B cell (primary cell): ENCODE results near the gene PTPRN2. TPM values are rescaled to one million over a fixed set of nuclear protein-coding genes. Genes with fewer than 3 reads are reported as not detected.

ENCODE experiments used
- ATAC-seq: fragments of 200-7000 bp; cut with Tn5 transposase; one replicate; pipeline ENCODE4 v1.10.0; 2021; ENCODE audit warnings: low read depth, mild to moderate bottlenecking, moderate number of reproducible peaks, moderate library complexity
- CTCF ChIA-PET: fragments of 350-600 bp; sonication (Branson Sonifier 250); formaldehyde crosslinking; loops from one replicate; lab custom pipeline; 2021; ENCODE audit warnings: antibody characterized with exemption, inconsistent platforms; lab: Charles Lee
- POLR2A ChIA-PET: fragments of 350-600 bp; sonication (Branson Sonifier 250); formaldehyde crosslinking; loops from one replicate; lab custom pipeline; 2021; ENCODE audit warnings: antibody characterized with exemption; lab: Charles Lee
- DNase-seq: peaks from one replicate; pipeline ENCODE4 v3.0.0; 2013
- H2AFZ ChIP-seq: 2 replicates; pipeline ENCODE4 v1.6.1; 2012; ENCODE audit warnings: mild to moderate bottlenecking, low read depth, low read length; ENCODE audit not compliant: insufficient read depth, poor library complexity, severe bottlenecking
- H3K27ac ChIP-seq, 2 donors: 1 replicate in 1 of 2; 2 replicates in 1 of 2; pipeline ENCODE4 v1.5.1; 2012 to 2013; ENCODE audit warnings: low read length in 2 of 2, mild to moderate bottlenecking in 2 of 2, moderate library complexity in 1 of 2
- H3K27me3 ChIP-seq, 4 experiments: fragments of 200-600 bp in 1 of 4; sonication (generic) in 1 of 4; replicated peaks in 1 of 4; 1 replicate in 2 of 4; 2 replicates in 2 of 4; pipeline versions ENCODE4 v1.6.1 to v1.7.0; 2013 to 2016; ENCODE audit warnings: low read length in 3 of 4, mild to moderate bottlenecking in 2 of 4, mixed read lengths in 1 of 4, moderate library complexity in 1 of 4; ENCODE audit not compliant: insufficient read depth in 4 of 4, control insufficient read depth in 3 of 4; ENCODE audit errors: control extremely low read depth in 1 of 4
- H3K36me3 ChIP-seq, 2 experiments: replicated peaks in 1 of 2; 1 replicate in 1 of 2; 2 replicates in 1 of 2; pipeline versions ENCODE4 v1.6.1 to v1.7.1; 2013; ENCODE audit warnings: low read length in 1 of 2; ENCODE audit not compliant: insufficient read depth in 2 of 2, control insufficient read depth in 1 of 2; ENCODE audit errors: control extremely low read depth in 1 of 2, extremely low read depth in 1 of 2
- H3K4me1 ChIP-seq, 2 donors: fragments of 200-600 bp in 1 of 2; sonication (generic) in 1 of 2; 1 replicate in 1 of 2; 2 replicates in 1 of 2; pipeline versions ENCODE4 v1.5.1 to v1.6.1; 2013 to 2017; ENCODE audit warnings: low read length in 2 of 2; ENCODE audit not compliant: control insufficient read depth in 2 of 2, insufficient read depth in 2 of 2
- H3K4me2 ChIP-seq: replicated peaks from 2 replicates; pipeline ENCODE3; 2012; ENCODE audit warnings: mild to moderate bottlenecking, low read depth, low read length; ENCODE audit not compliant: poor library complexity, severe bottlenecking
- H3K4me3 ChIP-seq, 5 experiments: fragments of 200-600 bp in 1 of 5; sonication (generic) in 1 of 5; 1 replicate in 3 of 5; 2 replicates in 2 of 5; pipeline versions ENCODE4 v1.5.1 to v1.7.0; 2011 to 2016; ENCODE audit warnings: low read length in 4 of 5, mild to moderate bottlenecking in 4 of 5, low read depth in 2 of 5, control low read depth in 1 of 5, moderate library complexity in 1 of 5; ENCODE audit not compliant: insufficient read depth in 1 of 5; ENCODE audit errors: control extremely low read depth in 1 of 5, extremely low read depth in 1 of 5
- H3K79me2 ChIP-seq: fragments of 200-600 bp; sonication (generic); one replicate; pipeline ENCODE4 v1.6.0; 2016; ENCODE audit warnings: low read length; ENCODE audit not compliant: control insufficient read depth, insufficient read depth
- H3K9ac ChIP-seq: fragments of 200-600 bp; sonication (generic); 2 replicates; pipeline ENCODE4 v1.6.1; 2017; ENCODE audit warnings: mild to moderate bottlenecking, low read length, moderate library complexity
- H3K9me3 ChIP-seq, 3 donors: one replicate each; pipeline versions ENCODE4 v1.6.1 to v1.7.1; 2013; ENCODE audit warnings: low read length in 2 of 3; ENCODE audit not compliant: control insufficient read depth in 2 of 3, insufficient read depth in 1 of 3; ENCODE audit errors: control extremely low read depth in 1 of 3
- H4K20me1 ChIP-seq: 2 replicates; pipeline ENCODE4 v1.6.0; 2012; ENCODE audit warnings: mild to moderate bottlenecking, low read length; ENCODE audit not compliant: insufficient read depth, control insufficient read depth, poor library complexity, severe bottlenecking
- H3K27ac Mint-ChIP-seq: one replicate; pipeline ENCODE4 v1.8.0; 2021; ENCODE audit warnings: mixed read lengths
- H3K27me3 Mint-ChIP-seq: one replicate; pipeline ENCODE4 v1.8.0; 2021; ENCODE audit warnings: mixed read lengths
- H3K4me1 Mint-ChIP-seq: one replicate; pipeline ENCODE4 v1.8.0; 2021; ENCODE audit warnings: mixed read lengths
- H3K4me3 Mint-ChIP-seq: one replicate; pipeline ENCODE4 v1.8.0; 2021; ENCODE audit warnings: mixed read lengths
- H3K9me3 Mint-ChIP-seq: one replicate; pipeline ENCODE4 v1.8.0; 2022; ENCODE audit warnings: mixed read lengths; ENCODE audit not compliant: insufficient read depth
- CTCF ChIP-seq: fragments of 200-600 bp; IDR thresholded peaks from one replicate; pipeline ENCODE4 v1.8.0; 2022; ENCODE audit warnings: antibody characterized with exemption, mild to moderate bottlenecking
- EZH2 ChIP-seq: IDR thresholded peaks from 2 replicates; pipeline ENCODE4 v1.6.1; 2012; ENCODE audit warnings: borderline replicate concordance, low read depth, mild to moderate bottlenecking, moderate library complexity, low read length; ENCODE audit not compliant: insufficient read depth, poor library complexity, severe bottlenecking
- WGBS: methylation state at CpG from one replicate; pipeline ENCODE4 v1.1.5; 2013; ENCODE audit warnings: missing lambda C conversion rate; ENCODE audit not compliant: insufficient coverage; 5-methylcytosine and 5-hydroxymethylcytosine counted together
- intact Hi-C: fragments of 100-400 bp; cut with micrococcal nuclease; formaldehyde crosslinking; loops from one replicate; pipeline ENCODE4 v1.10.0; 2022
- polyA plus RNA-seq: library from polyadenylated mRNA; depleted of rRNA; stranded (reverse); fragments of >200 nt; gene quantifications from 2 replicates; pipeline ENCODE4 v1.2.3, GENCODE V29; 2012
- total RNA-seq, 2 donors: library from RNA; stranded (reverse); fragments of 120-200 nt in 1 of 2; gene quantifications; 1 replicate in 1 of 2; 2 replicates in 1 of 2; pipeline versions ENCODE4 v1.2.3 to v1.2.4, GENCODE V29; 2013 to 2022

PTPRN2 gene
- total and polyA plus RNA-seq, 2 donors (not counting 1 experiment from before 2014, with no cell fraction given): 2.0 to 5.0 TPM

GRCh38 chr7:157690058-157690832, 897.4 kb downstream of the PTPRN2 start:
- Histone ChIP-seq H3K9ac (no peak overlapping the region), H2AFZ (no peak overlapping the region), H3K9me3 (peaks cover 0 to 15% (median 0%) of the 10 kb centered on the region in 3 donors), H3K4me2 (peak overlapping the region; percentile 57), H3K4me3 (no peak overlapping the region), H3K79me2 (no peaks in the 10 kb centered on the region), H3K27ac (no peak overlapping the region), H4K20me1 (no peaks in the 10 kb centered on the region), H3K36me3 (no peaks in the 10 kb centered on the region), H3K4me1 (peaks cover 6 to 8% of the 10 kb centered on the region in 2 donors), H3K27me3 (peaks cover 0 to 56% (median 25%) of the 10 kb centered on the region in 4 experiments)
- ChIA-PET POLR2A (no interaction called here), CTCF (no interaction called here)
- no peak for TF ChIP-seq EZH2
- no peak for TF ChIP-seq CTCF
- intact Hi-C loops: no loop called here
- Mint-ChIP-seq H3K4me3 (no peak overlapping the region), H3K4me1 (peaks cover 9% of the 10 kb centered on the region), H3K9me3 (no peaks in the 10 kb centered on the region), H3K27ac (no peak overlapping the region), H3K27me3 (peaks cover 39% of the 10 kb centered on the region)
- 7% methylated on average over 70 of the region's 70 CpGs for WGBS
- no peak for ATAC-seq
- DNase-seq: no peak
